ENCODE results near the gene NPR2.

DNA sequence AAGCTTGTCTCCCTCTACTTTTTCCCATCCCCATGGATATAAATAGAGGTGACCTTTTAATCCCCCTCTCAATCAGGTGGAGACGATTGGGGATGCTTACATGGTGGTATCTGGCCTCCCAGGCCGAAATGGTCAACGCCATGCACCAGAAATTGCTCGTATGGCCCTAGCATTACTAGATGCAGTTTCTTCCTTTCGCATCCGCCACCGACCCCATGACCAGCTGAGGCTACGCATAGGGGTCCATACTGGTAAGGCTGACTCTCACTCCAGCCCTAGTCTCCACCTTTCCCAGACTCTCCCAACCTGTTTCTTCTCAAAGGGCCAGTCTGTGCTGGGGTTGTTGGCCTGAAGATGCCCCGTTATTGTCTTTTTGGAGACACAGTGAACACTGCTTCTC lies 17.0 kb downstream of the NPR2 start:
- TF ChIP-seq, protein P1, sequence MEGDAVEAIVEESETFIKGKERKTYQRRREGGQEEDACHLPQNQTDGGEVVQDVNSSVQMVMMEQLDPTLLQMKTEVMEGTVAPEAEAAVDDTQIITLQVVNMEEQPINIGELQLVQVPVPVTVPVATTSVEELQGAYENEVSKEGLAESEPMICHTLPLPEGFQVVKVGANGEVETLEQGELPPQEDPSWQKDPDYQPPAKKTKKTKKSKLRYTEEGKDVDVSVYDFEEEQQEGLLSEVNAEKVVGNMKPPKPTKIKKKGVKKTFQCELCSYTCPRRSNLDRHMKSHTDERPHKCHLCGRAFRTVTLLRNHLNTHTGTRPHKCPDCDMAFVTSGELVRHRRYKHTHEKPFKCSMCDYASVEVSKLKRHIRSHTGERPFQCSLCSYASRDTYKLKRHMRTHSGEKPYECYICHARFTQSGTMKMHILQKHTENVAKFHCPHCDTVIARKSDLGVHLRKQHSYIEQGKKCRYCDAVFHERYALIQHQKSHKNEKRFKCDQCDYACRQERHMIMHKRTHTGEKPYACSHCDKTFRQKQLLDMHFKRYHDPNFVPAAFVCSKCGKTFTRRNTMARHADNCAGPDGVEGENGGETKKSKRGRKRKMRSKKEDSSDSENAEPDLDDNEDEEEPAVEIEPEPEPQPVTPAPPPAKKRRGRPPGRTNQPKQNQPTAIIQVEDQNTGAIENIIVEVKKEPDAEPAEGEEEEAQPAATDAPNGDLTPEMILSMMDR (IDR thresholded peaks at IDR 0.05): no peak
- no peak for TF ChIP-seq POLR2A (IDR thresholded peaks at IDR 0.05)
- no peak for TF ChIP-seq EP300 (IDR thresholded peaks at IDR 0.05)
